SK-N-SH (cell line): ENCODE results near the gene NAALADL2. TPM values are rescaled to one million over a fixed set of nuclear protein-coding genes. Genes with fewer than 3 reads are reported as not detected.

Source experiments
- CTCF ChIA-PET: fragments of 300-600, 350-600 bp; formaldehyde crosslinking; extraction: SDS; loops from one replicate; lab custom pipeline; 2021; lab: Yijun Ruan, JAX
- POLR2A ChIA-PET: fragments of 350-600 bp; sonication (Branson Sonifier 250); formaldehyde crosslinking; extraction: SDS; loops from one replicate; lab custom pipeline; 2020; ENCODE audit warnings: antibody characterized with exemption, inconsistent platforms; lab: Yijun Ruan, JAX
- DNase-seq: peaks from one replicate; pipeline ENCODE4 v3.0.0; 2012
- H2AFZ ChIP-seq: fragments of 200-600 bp; sonication (generic); 2 replicates; pipeline ENCODE4 v1.8.1; 2016; ENCODE audit warnings: antibody characterized with exemption, mild to moderate bottlenecking, low read depth
- H3F3A ChIP-seq: fragments of 200-600 bp; sonication (generic); replicated peaks from 2 replicates; pipeline ENCODE3; 2016; ENCODE audit warnings: antibody characterized with exemption, mild to moderate bottlenecking; ENCODE audit not compliant: insufficient read depth
- H3K27ac ChIP-seq, 2 experiments: fragments of 200-500 bp in 1 of 2; fragments of 200-600 bp in 1 of 2; sonication (Bioruptor generic) in 1 of 2; sonication (generic), shearing (Covaris generic) in 1 of 2; 2 replicates each; pipeline versions ENCODE4 v1.5.1 to v1.6.1; 2014 to 2016; ENCODE audit warnings: low read depth in 2 of 2, inconsistent platforms in 1 of 2, low read length in 1 of 2, mild to moderate bottlenecking in 1 of 2, mixed read lengths in 1 of 2
- H3K27me3 ChIP-seq: fragments of 200-600 bp; sonication (generic), shearing (Covaris generic); 2 replicates; pipeline ENCODE4 v1.6.1; 2016; ENCODE audit warnings: mixed run types; ENCODE audit not compliant: insufficient read depth
- H3K36me3 ChIP-seq, 2 experiments: fragments of 200-500 bp in 1 of 2; fragments of 200-600 bp in 1 of 2; sonication (Bioruptor generic) in 1 of 2; sonication (generic) in 1 of 2; replicated peaks in 1 of 2; 2 replicates each; pipeline versions ENCODE3 to v1.5.1; 2014 to 2016; ENCODE audit warnings: low read length in 1 of 2, mild to moderate bottlenecking in 1 of 2; ENCODE audit not compliant: insufficient read depth in 2 of 2, control insufficient read depth in 1 of 2
- H3K4me1 ChIP-seq, 2 experiments: fragments of 200-500 bp in 1 of 2; fragments of 200-600 bp in 1 of 2; sonication (Bioruptor generic) in 1 of 2; sonication (generic), shearing (Covaris generic) in 1 of 2; 2 replicates each; pipeline versions ENCODE4 v1.5.1 to v1.6.1; 2014 to 2016; ENCODE audit warnings: low read depth in 1 of 2, low read length in 1 of 2, mixed run types in 1 of 2; ENCODE audit not compliant: insufficient read depth in 2 of 2, control insufficient read depth in 1 of 2
- H3K4me2 ChIP-seq: fragments of 200-600 bp; sonication (generic), shearing (Covaris generic); 2 replicates; pipeline ENCODE4 v1.6.1; 2017; ENCODE audit warnings: mixed run types
- H3K4me3 ChIP-seq, 2 experiments: fragments of 200-500 bp in 1 of 2; fragments of 200-600 bp in 1 of 2; sonication (Bioruptor generic) in 1 of 2; sonication (generic), shearing (Covaris generic) in 1 of 2; 2 replicates each; pipeline versions ENCODE4 v1.5.1 to v1.8.1; 2014 to 2016; ENCODE audit warnings: low read depth in 2 of 2, inconsistent platforms in 1 of 2, low read length in 1 of 2, mild to moderate bottlenecking in 1 of 2, mixed read lengths in 1 of 2, moderate library complexity in 1 of 2
- H3K79me2 ChIP-seq: fragments of 200-600 bp; sonication (generic); 2 replicates; pipeline ENCODE4 v1.8.1; 2017; ENCODE audit warnings: mild to moderate bottlenecking; ENCODE audit not compliant: insufficient read depth
- H3K9ac ChIP-seq: fragments of 200-600 bp; sonication (generic); 2 replicates; pipeline ENCODE4 v1.6.1; 2017; ENCODE audit warnings: mixed run types
- H3K9me2 ChIP-seq: fragments of 200-600 bp; sonication (generic); 2 replicates; pipeline ENCODE4 v1.6.1; 2017; ENCODE audit warnings: mixed run types
- H3K9me3 ChIP-seq: fragments of 200-600 bp; sonication (generic); 2 replicates; pipeline ENCODE4 v1.6.1; 2017; ENCODE audit warnings: mixed run types, mild to moderate bottlenecking, moderate library complexity
- H4K20me1 ChIP-seq: fragments of 200-600 bp; sonication (generic); 2 replicates; pipeline ENCODE4 v1.6.1; 2017; ENCODE audit warnings: mild to moderate bottlenecking, mixed run types; ENCODE audit not compliant: insufficient read depth
- ELF1 ChIP-seq: IDR thresholded peaks from 2 replicates; pipeline ENCODE4 v1.4.0; 2012
- EP300 ChIP-seq, 2 experiments: IDR thresholded peaks; 2 replicates each; pipeline versions ENCODE4 v1.4.0 to v1.6.1; 2012; ENCODE audit warnings: borderline replicate concordance in 1 of 2, low read depth in 1 of 2, low read length in 1 of 2
- FOXJ3 ChIP-seq: sonication (generic); formaldehyde crosslinking; IDR thresholded peaks from 2 replicates; pipeline ENCODE4 v1.5.1; 2020; ENCODE audit warnings: mild to moderate bottlenecking, missing genetic modification reagents
- FOXM1 ChIP-seq: IDR thresholded peaks from 2 replicates; pipeline ENCODE4 v1.4.0; 2012; ENCODE audit warnings: low read depth, mild to moderate bottlenecking
- GABPA ChIP-seq: IDR thresholded peaks from 2 replicates; pipeline ENCODE4 v1.4.0; 2012; ENCODE audit warnings: low read depth, mild to moderate bottlenecking
- GATA2 ChIP-seq: sonication (generic); formaldehyde crosslinking; IDR thresholded peaks from 2 replicates; pipeline ENCODE4 v1.5.0; 2020; ENCODE audit warnings: mild to moderate bottlenecking, missing genetic modification reagents
- JUND ChIP-seq: IDR thresholded peaks from 2 replicates; pipeline ENCODE4 v1.4.0; 2012
- NFIC ChIP-seq: IDR thresholded peaks from 2 replicates; pipeline ENCODE4 v1.4.0; 2012; ENCODE audit warnings: borderline replicate concordance
- RAD21 ChIP-seq: IDR thresholded peaks from 2 replicates; pipeline ENCODE4 v1.6.1; 2012; ENCODE audit warnings: mild to moderate bottlenecking, low read length
- RXRA ChIP-seq: IDR thresholded peaks from 2 replicates; pipeline ENCODE4 v1.4.0; 2012; ENCODE audit warnings: low read depth, mild to moderate bottlenecking, borderline replicate concordance
- SMC3 ChIP-seq: IDR thresholded peaks from 2 replicates; pipeline ENCODE4 v1.6.1; 2012; ENCODE audit warnings: low read depth, low read length, improper control_type of control experiment
- TCF12 ChIP-seq: IDR thresholded peaks from 2 replicates; pipeline ENCODE4 v1.4.0; 2012
- TEAD4 ChIP-seq: IDR thresholded peaks from 2 replicates; pipeline ENCODE4 v1.4.0; 2012; ENCODE audit warnings: mild to moderate bottlenecking, borderline replicate concordance; ENCODE audit not compliant: insufficient read depth
- WGBS: methylation state at CpG from one replicate; pipeline ENCODE4 v1.1.6; 2017; ENCODE audit warnings: low lambda C conversion rate; 5-methylcytosine and 5-hydroxymethylcytosine counted together
- polyA plus RNA-seq, 3 experiments: library from polyadenylated mRNA; depleted of rRNA; stranded (reverse); fragments of >200 nt; gene quantifications; 2 replicates each; pipeline ENCODE4 v1.2.3, GENCODE V29; 2012
- TF ChIP-seq, protein P1 (sequence below): IDR thresholded peaks from 2 replicates; pipeline ENCODE4 v1.4.0; 2012; ENCODE audit warnings: low read depth
- TF ChIP-seq, protein P2 (sequence below): fragments of 200-600 bp; sonication (generic); IDR thresholded peaks from 2 replicates; pipeline ENCODE4 v1.6.1; 2017; ENCODE audit warnings: antibody characterized with exemption, mild to moderate bottlenecking, moderate library complexity
- TF ChIP-seq, protein P3 (sequence below): fragments of 150-350 bp; IDR thresholded peaks from 2 replicates; pipeline ENCODE4 v1.6.1; 2017; ENCODE audit warnings: antibody characterized with exemption, low read length, low read depth, borderline replicate concordance
- TF ChIP-seq, protein P4 (sequence below): IDR thresholded peaks from 2 replicates; pipeline ENCODE4 v1.4.0; 2012; ENCODE audit warnings: low read depth, borderline replicate concordance
- TF ChIP-seq, protein P5 (sequence below): IDR thresholded peaks from 2 replicates; pipeline ENCODE4 v1.6.1; 2012; ENCODE audit warnings: mild to moderate bottlenecking, low read depth, low read length, moderate library complexity

Gene NAALADL2
- polyA plus RNA-seq, 1 of the 3 experiments (the other 2 are of a cell fraction): 1.2 TPM

DNA sequence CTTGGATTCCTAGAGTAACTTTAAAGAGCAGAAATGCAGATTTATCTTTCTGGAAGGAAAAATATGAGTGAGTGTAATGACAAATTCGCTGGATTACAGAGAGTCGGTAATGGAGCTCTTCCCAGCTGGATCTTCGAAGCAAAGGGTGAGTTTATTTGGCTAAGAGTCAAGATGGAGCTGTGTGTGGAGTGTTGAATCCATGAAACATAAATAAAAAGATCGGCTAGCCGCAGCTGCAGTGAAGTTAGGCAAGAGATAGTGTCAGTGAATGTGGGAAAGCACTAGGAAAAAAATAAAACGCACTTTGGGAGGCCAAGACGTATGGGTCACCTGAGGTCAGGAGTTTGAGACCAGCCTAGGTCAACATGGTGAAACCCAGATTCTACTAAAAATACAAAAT is 10.3 kb downstream of the NAALADL2 start:
- Histone ChIP-seq H3K27me3 (no peaks in the 10 kb centered on the region), H3K36me3 (no peaks in the 10 kb centered on the region), H3K9ac (no peak overlapping the region), H3K9me2 (no peaks in the 10 kb centered on the region), H3K9me3 (no peaks in the 10 kb centered on the region), H4K20me1 (no peaks in the 10 kb centered on the region), H3F3A (no peaks in the 10 kb centered on the region), H3K27ac (no peak overlapping the region), H3K4me2 (no peak overlapping the region), H2AFZ (no peak overlapping the region), H3K4me1 (no peaks in the 10 kb centered on the region), H3K79me2 (no peaks in the 10 kb centered on the region), H3K4me3 (no peak overlapping the region)
- CTCF ChIA-PET: no interaction called here
- 85% methylated on average over 7 of the region's 7 CpGs for WGBS
- TF ChIP-seq, protein P1, sequence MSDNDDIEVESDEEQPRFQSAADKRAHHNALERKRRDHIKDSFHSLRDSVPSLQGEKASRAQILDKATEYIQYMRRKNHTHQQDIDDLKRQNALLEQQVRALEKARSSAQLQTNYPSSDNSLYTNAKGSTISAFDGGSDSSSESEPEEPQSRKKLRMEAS: no peak
- TF ChIP-seq, protein P2, sequence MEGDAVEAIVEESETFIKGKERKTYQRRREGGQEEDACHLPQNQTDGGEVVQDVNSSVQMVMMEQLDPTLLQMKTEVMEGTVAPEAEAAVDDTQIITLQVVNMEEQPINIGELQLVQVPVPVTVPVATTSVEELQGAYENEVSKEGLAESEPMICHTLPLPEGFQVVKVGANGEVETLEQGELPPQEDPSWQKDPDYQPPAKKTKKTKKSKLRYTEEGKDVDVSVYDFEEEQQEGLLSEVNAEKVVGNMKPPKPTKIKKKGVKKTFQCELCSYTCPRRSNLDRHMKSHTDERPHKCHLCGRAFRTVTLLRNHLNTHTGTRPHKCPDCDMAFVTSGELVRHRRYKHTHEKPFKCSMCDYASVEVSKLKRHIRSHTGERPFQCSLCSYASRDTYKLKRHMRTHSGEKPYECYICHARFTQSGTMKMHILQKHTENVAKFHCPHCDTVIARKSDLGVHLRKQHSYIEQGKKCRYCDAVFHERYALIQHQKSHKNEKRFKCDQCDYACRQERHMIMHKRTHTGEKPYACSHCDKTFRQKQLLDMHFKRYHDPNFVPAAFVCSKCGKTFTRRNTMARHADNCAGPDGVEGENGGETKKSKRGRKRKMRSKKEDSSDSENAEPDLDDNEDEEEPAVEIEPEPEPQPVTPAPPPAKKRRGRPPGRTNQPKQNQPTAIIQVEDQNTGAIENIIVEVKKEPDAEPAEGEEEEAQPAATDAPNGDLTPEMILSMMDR: no peak
- TF ChIP-seq, protein P3, sequence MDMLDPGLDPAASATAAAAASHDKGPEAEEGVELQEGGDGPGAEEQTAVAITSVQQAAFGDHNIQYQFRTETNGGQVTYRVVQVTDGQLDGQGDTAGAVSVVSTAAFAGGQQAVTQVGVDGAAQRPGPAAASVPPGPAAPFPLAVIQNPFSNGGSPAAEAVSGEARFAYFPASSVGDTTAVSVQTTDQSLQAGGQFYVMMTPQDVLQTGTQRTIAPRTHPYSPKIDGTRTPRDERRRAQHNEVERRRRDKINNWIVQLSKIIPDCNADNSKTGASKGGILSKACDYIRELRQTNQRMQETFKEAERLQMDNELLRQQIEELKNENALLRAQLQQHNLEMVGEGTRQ: no peak
- no peak for TF ChIP-seq JUND
- TF ChIP-seq FOXM1: no peak
- TF ChIP-seq GABPA: no peak
- TF ChIP-seq TCF12: no peak
- no peak for TF ChIP-seq TEAD4
- no peak for TF ChIP-seq GATA2 (CRISPR knock-in tag)
- TF ChIP-seq RXRA: no peak
- TF ChIP-seq, protein P4, sequence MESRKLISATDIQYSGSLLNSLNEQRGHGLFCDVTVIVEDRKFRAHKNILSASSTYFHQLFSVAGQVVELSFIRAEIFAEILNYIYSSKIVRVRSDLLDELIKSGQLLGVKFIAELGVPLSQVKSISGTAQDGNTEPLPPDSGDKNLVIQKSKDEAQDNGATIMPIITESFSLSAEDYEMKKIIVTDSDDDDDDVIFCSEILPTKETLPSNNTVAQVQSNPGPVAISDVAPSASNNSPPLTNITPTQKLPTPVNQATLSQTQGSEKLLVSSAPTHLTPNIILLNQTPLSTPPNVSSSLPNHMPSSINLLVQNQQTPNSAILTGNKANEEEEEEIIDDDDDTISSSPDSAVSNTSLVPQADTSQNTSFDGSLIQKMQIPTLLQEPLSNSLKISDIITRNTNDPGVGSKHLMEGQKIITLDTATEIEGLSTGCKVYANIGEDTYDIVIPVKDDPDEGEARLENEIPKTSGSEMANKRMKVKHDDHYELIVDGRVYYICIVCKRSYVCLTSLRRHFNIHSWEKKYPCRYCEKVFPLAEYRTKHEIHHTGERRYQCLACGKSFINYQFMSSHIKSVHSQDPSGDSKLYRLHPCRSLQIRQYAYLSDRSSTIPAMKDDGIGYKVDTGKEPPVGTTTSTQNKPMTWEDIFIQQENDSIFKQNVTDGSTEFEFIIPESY: no peak
- TF ChIP-seq ELF1: no peak
- TF ChIP-seq, protein P5, sequence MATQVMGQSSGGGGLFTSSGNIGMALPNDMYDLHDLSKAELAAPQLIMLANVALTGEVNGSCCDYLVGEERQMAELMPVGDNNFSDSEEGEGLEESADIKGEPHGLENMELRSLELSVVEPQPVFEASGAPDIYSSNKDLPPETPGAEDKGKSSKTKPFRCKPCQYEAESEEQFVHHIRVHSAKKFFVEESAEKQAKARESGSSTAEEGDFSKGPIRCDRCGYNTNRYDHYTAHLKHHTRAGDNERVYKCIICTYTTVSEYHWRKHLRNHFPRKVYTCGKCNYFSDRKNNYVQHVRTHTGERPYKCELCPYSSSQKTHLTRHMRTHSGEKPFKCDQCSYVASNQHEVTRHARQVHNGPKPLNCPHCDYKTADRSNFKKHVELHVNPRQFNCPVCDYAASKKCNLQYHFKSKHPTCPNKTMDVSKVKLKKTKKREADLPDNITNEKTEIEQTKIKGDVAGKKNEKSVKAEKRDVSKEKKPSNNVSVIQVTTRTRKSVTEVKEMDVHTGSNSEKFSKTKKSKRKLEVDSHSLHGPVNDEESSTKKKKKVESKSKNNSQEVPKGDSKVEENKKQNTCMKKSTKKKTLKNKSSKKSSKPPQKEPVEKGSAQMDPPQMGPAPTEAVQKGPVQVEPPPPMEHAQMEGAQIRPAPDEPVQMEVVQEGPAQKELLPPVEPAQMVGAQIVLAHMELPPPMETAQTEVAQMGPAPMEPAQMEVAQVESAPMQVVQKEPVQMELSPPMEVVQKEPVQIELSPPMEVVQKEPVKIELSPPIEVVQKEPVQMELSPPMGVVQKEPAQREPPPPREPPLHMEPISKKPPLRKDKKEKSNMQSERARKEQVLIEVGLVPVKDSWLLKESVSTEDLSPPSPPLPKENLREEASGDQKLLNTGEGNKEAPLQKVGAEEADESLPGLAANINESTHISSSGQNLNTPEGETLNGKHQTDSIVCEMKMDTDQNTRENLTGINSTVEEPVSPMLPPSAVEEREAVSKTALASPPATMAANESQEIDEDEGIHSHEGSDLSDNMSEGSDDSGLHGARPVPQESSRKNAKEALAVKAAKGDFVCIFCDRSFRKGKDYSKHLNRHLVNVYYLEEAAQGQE: no peak
- TF ChIP-seq NFIC: no peak
- TF ChIP-seq SMC3: no peak
- TF ChIP-seq FOXJ3 (CRISPR knock-in tag): no peak
- no peak for TF ChIP-seq RAD21
- no peak for TF ChIP-seq EP300 (IDR thresholded peaks at IDR 0.05; ENCODE audit: borderline replicate concordance in 1 of 2, low read depth in 1 of 2, low read length in 1 of 2)
- POLR2A ChIA-PET: no interaction called here
- DNase-seq: no peak
